ENCODE results near the gene PRKCH. TPM values are rescaled to one million over a fixed set of nuclear protein-coding genes. Genes with fewer than 3 reads are reported as not detected.

Gene PRKCH
- total RNA-seq, 1 donor from 2014 or later, result 19.1 TPM

DNA sequence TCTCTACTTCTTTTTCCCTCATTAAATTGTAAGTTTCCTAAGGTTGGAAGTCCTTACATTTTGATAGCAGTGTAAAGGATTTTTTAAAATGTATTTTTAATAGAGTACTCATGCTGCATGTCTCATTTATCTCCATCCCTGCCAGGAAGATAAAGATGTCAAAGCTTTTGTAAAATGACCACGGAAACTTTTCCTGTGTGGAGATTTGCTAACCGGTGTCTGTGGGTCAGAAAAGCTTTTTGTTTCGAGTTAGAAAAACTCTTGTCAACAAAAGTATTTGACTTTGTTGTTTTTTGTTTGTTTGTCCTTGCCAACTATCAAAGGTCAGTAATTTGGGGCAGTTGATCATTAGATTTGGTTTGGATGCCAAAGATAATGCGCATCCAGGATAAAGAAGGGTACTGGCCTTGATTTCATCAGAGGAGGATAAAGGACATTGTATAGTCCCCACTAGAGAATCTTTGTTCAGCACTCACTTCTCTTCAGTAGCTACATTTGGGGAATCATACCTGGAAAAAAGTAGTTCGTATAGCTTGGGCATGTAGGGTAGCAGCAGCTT is 217.2 kb downstream of the PRKCH start:
- no peak overlapping the region for H3K4me3 Mint-ChIP-seq
- TF ChIP-seq, protein P1, sequence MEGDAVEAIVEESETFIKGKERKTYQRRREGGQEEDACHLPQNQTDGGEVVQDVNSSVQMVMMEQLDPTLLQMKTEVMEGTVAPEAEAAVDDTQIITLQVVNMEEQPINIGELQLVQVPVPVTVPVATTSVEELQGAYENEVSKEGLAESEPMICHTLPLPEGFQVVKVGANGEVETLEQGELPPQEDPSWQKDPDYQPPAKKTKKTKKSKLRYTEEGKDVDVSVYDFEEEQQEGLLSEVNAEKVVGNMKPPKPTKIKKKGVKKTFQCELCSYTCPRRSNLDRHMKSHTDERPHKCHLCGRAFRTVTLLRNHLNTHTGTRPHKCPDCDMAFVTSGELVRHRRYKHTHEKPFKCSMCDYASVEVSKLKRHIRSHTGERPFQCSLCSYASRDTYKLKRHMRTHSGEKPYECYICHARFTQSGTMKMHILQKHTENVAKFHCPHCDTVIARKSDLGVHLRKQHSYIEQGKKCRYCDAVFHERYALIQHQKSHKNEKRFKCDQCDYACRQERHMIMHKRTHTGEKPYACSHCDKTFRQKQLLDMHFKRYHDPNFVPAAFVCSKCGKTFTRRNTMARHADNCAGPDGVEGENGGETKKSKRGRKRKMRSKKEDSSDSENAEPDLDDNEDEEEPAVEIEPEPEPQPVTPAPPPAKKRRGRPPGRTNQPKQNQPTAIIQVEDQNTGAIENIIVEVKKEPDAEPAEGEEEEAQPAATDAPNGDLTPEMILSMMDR (conservative IDR thresholded peaks at IDR 0.05), result no peak
- no peaks in the 10 kb centered on the region for H3K9me3 Mint-ChIP-seq
- H3K27ac Mint-ChIP-seq, result peak overlapping the region; percentile 90
- H3K27me3 Mint-ChIP-seq, result no peaks in the 10 kb centered on the region
- DNase-seq (ENCODE audit: extremely low spot score, unreplicated experiment), result no peak
- peaks cover 5% of the 10 kb centered on the region for H3K36me3 Mint-ChIP-seq
- peaks cover 42% of the 10 kb centered on the region for H3K4me1 Mint-ChIP-seq (ENCODE audit: unreplicated experiment)

DNA sequence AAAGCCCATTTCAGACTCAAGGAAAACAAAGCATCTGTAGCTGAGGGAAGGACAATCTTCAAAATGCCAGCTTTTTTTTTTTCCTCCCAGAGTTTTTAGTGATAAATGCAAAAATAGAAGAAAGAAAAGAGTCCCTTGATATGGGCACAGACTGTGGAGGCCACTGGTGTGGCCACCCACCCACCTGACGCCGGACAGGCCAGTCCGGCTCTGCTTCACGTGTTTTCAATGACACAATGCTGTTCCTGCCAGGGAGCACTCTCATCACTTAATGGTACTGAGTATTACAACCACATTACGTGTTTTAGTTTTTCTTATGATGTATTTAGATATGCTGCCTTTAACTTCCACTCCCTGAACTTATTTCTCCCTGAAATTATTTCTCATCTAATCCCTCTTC is 218.3 kb downstream of the PRKCH start:
- Mint-ChIP-seq H3K27ac (no peak overlapping the region), H3K4me1 (ENCODE audit: unreplicated experiment) (peaks cover 47% of the 10 kb centered on the region), H3K9me3 (no peaks in the 10 kb centered on the region)

DNA sequence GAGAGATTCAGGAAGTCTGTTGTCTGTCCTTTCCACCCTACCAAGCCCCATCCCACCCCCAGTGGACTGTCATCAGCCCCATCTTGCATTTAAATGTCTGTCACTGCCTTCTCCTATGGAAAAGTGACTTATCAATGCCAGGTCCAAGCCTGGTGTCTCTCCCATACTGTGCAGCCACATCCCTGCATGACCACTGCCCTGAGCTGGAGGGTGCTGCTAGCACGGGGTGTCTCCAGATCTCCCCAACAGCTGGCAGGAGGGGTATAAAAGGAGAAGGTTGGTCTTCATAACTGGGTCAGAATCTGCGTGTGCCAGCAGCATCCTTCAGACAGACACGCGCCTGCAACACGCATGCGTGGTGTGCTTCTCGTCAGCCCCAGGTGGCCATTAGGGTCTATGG is 219.6 kb downstream of the PRKCH start:
- DNase-seq (ENCODE audit: extremely low spot score, unreplicated experiment), result no peak
- TF ChIP-seq, protein P1 (conservative IDR thresholded peaks at IDR 0.05), result no peak
- H3K4me1 Mint-ChIP-seq (ENCODE audit: unreplicated experiment), result peaks cover 45% of the 10 kb centered on the region
- no peaks in the 10 kb centered on the region for H3K27me3 Mint-ChIP-seq
- no peak overlapping the region for H3K27ac Mint-ChIP-seq
- H3K36me3 Mint-ChIP-seq, result no peaks in the 10 kb centered on the region
- H3K9me3 Mint-ChIP-seq, result no peaks in the 10 kb centered on the region
- no peak overlapping the region for H3K4me3 Mint-ChIP-seq

More for the DNA sequence above, 218.3 kb downstream of the PRKCH start:
- H3K4me3 Mint-ChIP-seq, result no peak overlapping the region
- H3K36me3 Mint-ChIP-seq, result peaks cover 5% of the 10 kb centered on the region
- TF ChIP-seq, protein P1 (conservative IDR thresholded peaks at IDR 0.05), result no peak
- DNase-seq (ENCODE audit: extremely low spot score, unreplicated experiment), result no peak
- H3K27me3 Mint-ChIP-seq, result no peaks in the 10 kb centered on the region

DNA sequence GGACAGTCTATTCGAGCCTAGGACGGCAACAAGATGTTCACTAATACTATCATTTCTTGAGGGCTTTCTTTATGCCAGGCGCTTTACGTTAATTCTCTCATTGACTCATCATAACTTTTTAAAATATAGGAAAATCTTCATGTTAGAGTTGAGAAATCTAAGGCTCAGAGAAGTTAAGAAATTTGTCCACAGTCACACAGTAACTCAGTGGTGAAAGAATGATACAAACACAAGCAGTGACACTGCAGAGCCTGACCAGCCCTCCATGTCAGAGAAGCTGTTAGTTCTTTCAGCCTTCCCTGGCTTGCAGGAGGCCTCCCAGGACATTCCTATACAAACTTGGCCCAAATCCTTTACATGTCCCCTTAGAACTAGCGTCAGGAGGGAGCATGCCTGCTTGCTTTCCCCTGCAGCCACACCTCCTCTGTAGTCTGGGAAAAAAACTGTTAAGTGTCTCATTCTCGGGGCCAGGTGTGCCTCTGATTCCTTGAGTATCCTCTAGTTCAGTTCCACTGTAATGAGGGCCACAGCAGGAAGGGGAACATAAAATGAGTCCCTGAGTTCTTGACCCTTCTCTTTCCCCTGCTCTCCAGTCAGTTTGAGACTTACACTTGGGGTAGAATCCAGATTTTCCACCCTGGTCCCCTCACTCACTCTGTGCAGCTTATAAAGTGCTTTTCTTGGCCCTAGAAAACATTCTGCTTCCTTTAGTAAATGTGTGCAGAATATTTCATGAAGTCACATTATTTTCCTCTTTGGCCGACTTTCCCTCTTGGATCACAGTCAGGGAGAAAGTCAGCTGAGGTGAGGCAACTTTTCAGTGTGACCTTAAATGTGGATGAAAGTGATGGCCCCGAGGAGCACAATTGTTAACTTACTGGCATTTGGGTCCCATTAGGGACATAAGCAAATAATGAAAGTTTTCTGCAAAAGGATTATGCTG is 221.7 kb downstream of the PRKCH start:
- H3K9me3 Mint-ChIP-seq, result no peaks in the 10 kb centered on the region
- no peaks in the 10 kb centered on the region for H3K27me3 Mint-ChIP-seq
- TF ChIP-seq, protein P1 (conservative IDR thresholded peaks at IDR 0.05), result no peak
- peaks cover 46% of the 10 kb centered on the region for H3K4me1 Mint-ChIP-seq (ENCODE audit: unreplicated experiment)
- DNase-seq (ENCODE audit: extremely low spot score, unreplicated experiment), result no peak
- no peak overlapping the region for H3K4me3 Mint-ChIP-seq
- no peaks in the 10 kb centered on the region for H3K36me3 Mint-ChIP-seq
- peak overlapping the region; percentile 56 for H3K27ac Mint-ChIP-seq

GRCh38 chr14:61543946-61544345 is 222.6 kb downstream of the PRKCH start:
- TF ChIP-seq, protein P1 (conservative IDR thresholded peaks at IDR 0.05), result no peak
- no peak for DNase-seq (ENCODE audit: extremely low spot score, unreplicated experiment)
- no peak overlapping the region for H3K4me3 Mint-ChIP-seq
- no peaks in the 10 kb centered on the region for H3K9me3 Mint-ChIP-seq
- H3K27ac Mint-ChIP-seq, result peak overlapping the region; percentile 56
- H3K36me3 Mint-ChIP-seq, result no peaks in the 10 kb centered on the region
- no peaks in the 10 kb centered on the region for H3K27me3 Mint-ChIP-seq
- H3K4me1 Mint-ChIP-seq (ENCODE audit: unreplicated experiment), result peaks cover 40% of the 10 kb centered on the region

Measured in type B pancreatic cell (in vitro differentiated cells).